RWPE2 (cell line): ENCODE measurements around the gene PHC2.

Experiments used
- ATAC-seq: fragments of 200-7000 bp; cut with Tn5 transposase; 3 replicates; pipeline ENCODE4 v1.9.1; 2021; ENCODE audit warnings: low read depth
- DNase-seq: peaks from one replicate; pipeline ENCODE4 v3.0.0-alpha.2; 2020; ENCODE audit warnings: low spot score
- H3K27ac ChIP-seq: fragments of 450-650 bp; 2 replicates; pipeline ENCODE4 v1.5.1; 2017; ENCODE audit warnings: mild to moderate bottlenecking; ENCODE audit not compliant: poor library complexity, severe bottlenecking
- H3K27me3 ChIP-seq: fragments of 250-450 bp; sonication (Bioruptor Pico); 2 replicates; pipeline ENCODE4 v1.5.1; 2021; ENCODE audit warnings: mild to moderate bottlenecking, moderate library complexity; ENCODE audit not compliant: insufficient read depth, poor library complexity, severe bottlenecking
- H3K36me3 ChIP-seq: fragments of 250-450 bp; sonication (Bioruptor Pico); 2 replicates; pipeline ENCODE4 v1.5.1; 2020; ENCODE audit warnings: low read depth, mild to moderate bottlenecking, moderate library complexity
- H3K4me1 ChIP-seq: fragments of 250-450 bp; sonication (Bioruptor Pico); 2 replicates; pipeline ENCODE4 v1.5.1; 2021; ENCODE audit warnings: mild to moderate bottlenecking, moderate library complexity; ENCODE audit not compliant: insufficient read depth, poor library complexity, severe bottlenecking
- H3K4me3 ChIP-seq: fragments of 250-450 bp; sonication (Bioruptor Pico); 2 replicates; pipeline ENCODE4 v1.5.1; 2021; ENCODE audit warnings: mild to moderate bottlenecking, moderate library complexity; ENCODE audit not compliant: severe bottlenecking
- H3K9me3 ChIP-seq: fragments of 250-450 bp; sonication (Bioruptor Pico); 2 replicates; pipeline ENCODE4 v1.5.1; 2021; ENCODE audit warnings: mild to moderate bottlenecking, moderate library complexity; ENCODE audit not compliant: severe bottlenecking
- CTCF ChIP-seq: fragments of 450-650 bp; IDR thresholded peaks from one replicate; pipeline ENCODE4 v1.5.1; 2017; ENCODE audit warnings: mild to moderate bottlenecking, moderate library complexity; ENCODE audit not compliant: poor library complexity, severe bottlenecking

The PHC2 gene

GRCh38 chr1:33426916-33427315, 4.0 kb downstream of the PHC2 start:
- peaks cover 11% of the 10 kb centered on the region; the same call in 1 of the 2 replicates for H3K36me3 ChIP-seq
- no peaks in the 10 kb centered on the region for H3K27me3 ChIP-seq
- ATAC-seq = no peak
- DNase-seq = no peak
- no peaks in the 10 kb centered on the region for H3K9me3 ChIP-seq
- H3K4me1 ChIP-seq = peaks cover 39% of the 10 kb centered on the region
- H3K27ac ChIP-seq = no peak overlapping the region
- TF ChIP-seq CTCF = no peak
- no peak overlapping the region for H3K4me3 ChIP-seq

- Histone ChIP-seq H3K4me1 (peaks cover 40% of the 10 kb centered on the region), H3K9me3 (no peaks in the 10 kb centered on the region), H3K27ac (peak overlapping the region; percentile 77), H3K36me3 (peaks cover 12% of the 10 kb centered on the region; the same call in 1 of the 2 replicates), H3K27me3 (no peaks in the 10 kb centered on the region), H3K4me3 (no peak overlapping the region)
- no peak for ATAC-seq
- DNase-seq = no peak
- no peak for TF ChIP-seq CTCF
These were observed 5.0 kb downstream of the PHC2 start for GRCh38 chr1:33425900-33426299.

GRCh38 chr1:33424610-33425009, 6.3 kb downstream of the PHC2 start:
- peak overlapping the region; percentile 77 for H3K27ac ChIP-seq
- no peak for TF ChIP-seq CTCF
- no peaks in the 10 kb centered on the region for H3K27me3 ChIP-seq
- peaks cover 18% of the 10 kb centered on the region for H3K36me3 ChIP-seq
- H3K9me3 ChIP-seq = no peaks in the 10 kb centered on the region
- H3K4me1 ChIP-seq = peaks cover 41% of the 10 kb centered on the region
- H3K4me3 ChIP-seq = no peak overlapping the region
- DNase-seq (no peak), ATAC-seq (peak; percentile 69)

- no peaks in the 10 kb centered on the region for H3K27me3 ChIP-seq
- peak; percentile 66 for ATAC-seq
- H3K36me3 ChIP-seq = peaks cover 18% of the 10 kb centered on the region
- peaks cover 38% of the 10 kb centered on the region for H3K4me1 ChIP-seq
- no peak for TF ChIP-seq CTCF
- no peaks in the 10 kb centered on the region for H3K9me3 ChIP-seq
- DNase-seq = no peak
- peak overlapping the region; percentile 77 for H3K27ac ChIP-seq
- H3K4me3 ChIP-seq = no peak overlapping the region
These were observed 6.7 kb downstream of the PHC2 start for GRCh38 chr1:33424205-33424604.

- TF ChIP-seq CTCF = no peak
- Histone ChIP-seq H3K4me3 (no peak overlapping the region), H3K4me1 (peaks cover 28% of the 10 kb centered on the region), H3K27me3 (no peaks in the 10 kb centered on the region), H3K9me3 (peaks cover 11% of the 10 kb centered on the region), H3K36me3 (peaks cover 32% of the 10 kb centered on the region), H3K27ac (peak overlapping the region; percentile 58)
- no peak for DNase-seq
- ATAC-seq = peak; percentile 71
These were observed 9.8 kb downstream of the PHC2 start for GRCh38 chr1:33420870-33421775.
